GM19455 (cell line): ENCODE results near the gene B9D1.

Source experiments
- ATAC-seq: cut with Tn5 transposase; IDR thresholded peaks from one replicate; pipeline ENCODE4 v1.9.1; 2021; ENCODE audit not compliant: unreplicated experiment

B9D1 gene

DNA sequence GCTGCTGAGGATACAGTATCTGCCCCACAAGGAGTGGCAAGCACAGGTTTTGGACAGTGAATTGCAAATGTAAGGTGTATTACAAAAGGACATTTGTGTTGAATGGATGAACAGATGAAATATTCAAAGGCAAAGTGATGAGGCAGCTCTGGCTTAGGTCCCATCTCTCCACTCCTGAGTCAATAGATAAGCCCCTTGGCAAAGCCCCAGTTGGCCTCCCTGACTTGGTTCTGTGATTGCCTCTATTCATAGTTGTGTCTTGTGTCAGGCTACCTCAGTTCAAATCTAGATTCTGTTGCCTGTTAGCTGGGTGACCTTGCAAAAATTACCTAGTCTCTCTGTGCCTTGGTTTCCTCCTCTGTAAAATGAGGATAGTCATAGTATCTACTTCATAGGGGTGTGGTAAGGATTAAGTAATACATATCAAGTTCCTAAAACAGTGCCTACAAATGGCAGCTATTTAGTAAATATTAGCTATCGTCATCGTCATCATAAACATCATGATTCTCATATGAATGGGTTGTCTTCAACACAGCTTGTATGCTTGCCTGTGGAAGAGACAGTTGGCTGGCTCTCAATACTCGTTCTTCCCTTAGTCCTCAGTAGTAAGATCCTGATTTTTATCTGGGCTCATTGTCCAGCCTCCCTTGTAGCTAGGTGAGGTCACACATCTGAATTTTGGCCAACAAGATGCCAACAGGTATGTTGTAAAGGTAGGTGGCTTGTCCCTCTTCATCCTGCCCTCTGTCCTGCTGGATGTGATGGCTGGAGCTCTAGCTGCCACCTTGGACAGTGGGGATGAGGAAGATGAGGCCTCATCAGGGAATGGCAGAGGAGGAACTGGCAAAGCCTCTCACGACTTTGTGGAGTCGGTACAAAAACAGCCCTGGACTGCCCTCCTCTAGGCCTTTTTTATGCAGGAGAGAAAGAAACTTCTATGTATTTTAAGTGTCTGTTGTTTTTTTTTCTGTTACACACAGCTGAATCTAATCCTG, 26.6 kb upstream of the B9D1 start:
- ATAC-seq = no peak

DNA sequence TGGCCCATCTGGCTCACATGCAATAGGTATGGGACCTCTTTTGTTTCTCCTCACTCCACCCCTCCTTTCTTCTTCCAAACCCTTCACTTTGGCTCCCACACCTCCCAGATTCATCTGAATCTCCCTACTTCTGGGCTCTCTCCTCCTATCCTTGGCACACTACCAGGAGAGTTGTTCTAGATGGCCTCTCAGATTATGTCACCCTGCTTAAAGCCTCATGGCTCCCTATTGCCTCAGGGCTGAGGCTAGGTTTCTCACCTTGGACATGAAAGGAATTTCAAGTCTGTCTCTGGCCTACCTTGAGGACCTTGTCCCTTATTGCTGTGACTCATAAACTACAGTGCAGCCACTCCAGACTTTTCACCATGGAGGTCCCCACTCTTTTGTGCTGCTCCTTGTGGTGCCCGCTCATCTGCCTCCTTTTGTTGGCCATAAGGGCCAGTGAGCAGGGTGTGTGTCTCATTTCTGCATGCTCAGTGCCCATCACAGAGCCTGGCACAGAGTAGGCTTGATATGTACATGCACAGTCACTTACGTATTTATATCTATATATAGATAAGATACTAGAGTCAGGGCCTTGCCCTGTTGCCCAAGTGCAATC, 25.5 kb upstream of the B9D1 start:
- no peak for ATAC-seq

DNA sequence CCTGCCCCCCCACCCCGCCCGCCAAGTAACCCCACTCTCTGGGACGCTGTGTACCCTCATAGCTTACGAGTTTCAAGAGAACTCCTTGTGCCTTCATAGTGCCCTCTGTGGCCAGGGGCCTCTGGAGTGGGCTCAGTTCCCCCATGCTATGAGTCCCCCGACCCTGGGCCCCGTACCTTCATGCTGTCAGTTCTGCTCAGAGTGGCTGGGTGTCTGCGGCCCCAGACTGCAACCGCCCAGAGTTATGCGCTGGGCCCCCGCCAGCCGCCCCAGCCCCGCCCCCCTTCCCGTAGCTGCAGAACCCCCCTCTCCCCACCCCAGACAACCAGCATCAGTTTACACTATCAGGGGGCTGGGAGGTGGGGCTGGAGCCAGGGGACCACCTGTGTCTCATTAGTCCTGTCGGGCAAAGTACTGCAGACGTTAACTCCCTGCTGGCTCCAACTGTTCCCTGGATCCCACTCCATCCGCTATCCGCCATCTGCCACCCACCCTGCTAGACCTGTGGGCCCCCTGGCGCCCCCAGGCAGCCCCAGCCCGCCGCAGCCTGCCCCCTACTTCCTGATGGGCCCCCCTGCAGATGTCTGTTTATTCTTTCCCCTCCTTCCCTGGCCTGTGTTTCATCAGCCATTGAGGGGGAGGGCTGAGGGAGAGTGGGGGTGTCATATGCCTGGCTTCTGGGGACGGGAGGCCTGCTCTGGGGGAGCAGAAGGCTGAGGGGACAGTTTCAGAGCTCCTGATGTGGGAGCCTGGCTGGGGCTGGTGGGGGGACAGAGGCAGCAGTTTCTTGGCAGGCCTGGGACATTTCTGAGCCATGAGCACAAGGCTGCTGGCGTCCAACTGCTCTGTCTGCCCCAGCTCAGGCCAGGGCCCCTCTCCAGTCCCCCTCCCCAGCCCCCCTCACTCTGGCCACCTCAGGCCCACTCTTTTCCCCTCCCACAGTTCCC, 24.7 kb upstream of the B9D1 start, which contains the start of gene MFAP4:
Gene MFAP4, minus strand, starts transcription at position 217 of the 947 bp plus-strand sequence. Its CDS starts 35 bp downstream, at position 182.
- no peak for ATAC-seq

DNA sequence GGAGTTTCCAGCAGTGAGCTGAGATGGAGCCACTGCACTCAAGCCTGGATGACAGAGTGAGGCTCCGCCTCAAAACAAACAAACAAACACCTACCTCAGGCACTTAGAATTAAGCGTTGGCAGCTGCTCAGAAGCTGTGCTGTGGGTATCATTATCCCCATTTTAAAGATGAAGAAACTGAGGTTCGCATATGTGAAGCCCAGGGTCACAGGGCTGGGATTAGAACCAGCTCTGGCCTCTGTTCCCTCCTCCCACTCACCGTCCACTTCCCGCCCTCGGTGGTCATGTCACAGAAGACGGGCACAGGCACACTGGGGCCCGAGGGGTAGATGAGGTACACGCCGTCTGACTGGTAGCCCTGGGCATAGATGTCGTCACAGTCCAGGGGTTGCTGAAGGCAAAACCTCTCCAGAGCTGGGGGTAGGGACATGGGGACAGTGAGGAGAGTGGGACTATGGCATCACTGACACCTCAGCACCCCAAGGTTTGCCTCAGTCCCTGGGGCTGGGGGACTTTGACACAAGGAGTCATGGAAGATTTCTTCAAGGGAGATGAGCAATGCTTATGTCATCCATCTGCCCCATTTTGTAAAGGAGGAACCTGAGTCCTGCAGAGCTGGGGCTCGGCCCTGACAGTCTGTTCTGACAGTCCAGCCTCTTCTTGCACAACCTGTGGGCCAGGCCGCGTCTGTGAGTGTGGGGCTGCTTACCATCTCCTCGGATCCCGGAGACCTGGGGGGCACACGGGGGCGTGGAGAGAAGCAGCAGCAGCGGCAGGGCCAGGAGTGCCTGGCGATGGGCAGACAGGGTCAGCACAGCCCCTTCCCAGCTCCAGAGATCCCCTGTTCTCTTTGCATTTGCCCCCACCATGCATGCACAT, 23.8 kb upstream of the B9D1 start:
- ATAC-seq = no peak

DNA sequence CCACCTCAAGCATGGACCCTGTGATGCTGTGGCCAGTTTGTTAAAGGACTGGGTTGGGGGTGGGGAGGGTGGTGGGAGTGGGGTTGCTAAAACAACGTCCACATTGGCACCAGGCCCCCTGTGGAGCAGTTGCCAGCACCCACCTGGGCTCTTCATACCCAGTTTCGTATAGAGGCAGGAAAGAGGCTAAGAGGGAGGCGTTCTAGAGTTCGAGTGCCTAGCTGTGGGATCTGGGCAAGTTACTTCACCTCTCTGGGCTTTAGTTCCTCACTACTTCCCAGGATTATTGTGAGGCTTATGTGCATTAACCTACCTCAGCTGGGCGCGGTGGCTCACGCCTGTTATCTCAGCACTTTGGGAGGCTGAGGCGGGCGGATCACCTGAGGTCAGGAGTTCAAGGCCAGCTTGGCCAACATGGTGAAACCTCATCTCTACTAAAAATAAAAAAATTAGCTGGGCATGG, 23.0 kb upstream of the B9D1 start:
- no peak for ATAC-seq

DNA sequence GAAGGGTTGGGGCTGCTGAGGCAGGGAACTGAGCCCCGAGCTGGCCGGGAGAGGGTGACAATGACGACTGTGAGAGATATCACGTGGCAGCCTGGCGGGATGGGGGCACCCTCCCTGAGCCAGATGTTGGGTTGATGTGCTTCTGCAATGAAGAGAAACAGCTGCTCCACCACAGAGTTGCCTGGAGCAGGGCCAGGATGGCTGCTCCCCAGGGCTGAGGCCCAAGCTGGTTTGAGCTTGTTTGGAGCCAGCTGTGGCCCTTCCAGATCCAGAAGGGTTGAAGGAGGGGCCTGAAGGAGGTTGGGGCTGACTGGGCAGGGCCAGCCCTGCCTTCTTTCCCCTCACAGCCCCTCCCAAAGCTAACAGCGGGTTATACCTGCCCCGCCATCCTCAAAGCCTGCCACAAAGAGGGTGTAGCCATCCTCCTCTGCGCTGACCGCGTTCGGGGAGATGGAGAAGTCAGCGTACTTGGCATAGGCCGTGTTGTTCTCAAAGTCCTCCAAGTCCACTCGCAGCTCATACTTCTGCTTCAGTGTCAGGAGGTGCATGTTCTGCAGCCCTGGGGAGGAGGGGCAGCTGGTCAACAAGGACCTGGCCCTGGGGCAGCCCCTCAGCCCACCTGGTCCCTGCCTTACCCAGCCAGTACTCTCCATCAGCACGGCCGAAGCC, 22.3 kb upstream of the B9D1 start:
- ATAC-seq = no peak

DNA sequence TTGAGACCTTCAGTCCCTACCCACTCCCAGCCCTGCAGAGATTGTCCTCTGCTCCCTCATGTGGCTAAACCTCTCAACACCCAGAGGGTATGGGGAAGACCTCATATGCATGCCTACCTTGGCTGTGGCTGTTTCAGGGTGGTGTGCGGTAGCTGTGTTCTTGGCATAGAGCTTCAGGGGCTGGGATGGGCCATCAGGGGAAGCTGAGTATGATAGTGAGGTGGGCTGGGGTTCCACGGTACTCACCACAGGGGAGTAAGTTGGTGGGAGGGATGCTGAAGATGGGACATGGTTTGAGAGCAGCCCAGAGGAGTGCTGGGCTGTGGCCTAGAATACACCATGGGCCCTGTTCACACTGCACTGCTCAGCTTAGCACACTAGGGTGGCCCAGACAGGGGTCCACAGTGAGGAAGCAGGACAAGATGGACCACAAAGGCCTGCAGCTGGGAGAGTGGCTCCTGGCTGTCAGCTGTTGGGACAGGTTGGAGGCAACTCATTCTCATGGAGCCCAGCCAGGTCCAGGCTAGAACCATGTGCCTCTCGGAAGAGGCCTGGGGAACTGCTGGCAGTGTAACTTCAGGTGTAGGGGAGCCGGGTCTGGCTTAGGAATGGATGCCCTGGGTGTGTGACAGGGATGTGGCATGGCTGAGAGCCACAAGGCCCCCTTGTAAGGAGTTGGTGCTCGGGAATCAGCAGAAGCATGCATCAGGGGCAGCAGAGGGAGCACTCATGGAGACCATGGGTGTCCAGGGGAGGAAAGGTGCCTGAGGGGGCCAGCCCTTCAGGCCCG, 21.4 kb upstream of the B9D1 start:
- no peak for ATAC-seq

DNA sequence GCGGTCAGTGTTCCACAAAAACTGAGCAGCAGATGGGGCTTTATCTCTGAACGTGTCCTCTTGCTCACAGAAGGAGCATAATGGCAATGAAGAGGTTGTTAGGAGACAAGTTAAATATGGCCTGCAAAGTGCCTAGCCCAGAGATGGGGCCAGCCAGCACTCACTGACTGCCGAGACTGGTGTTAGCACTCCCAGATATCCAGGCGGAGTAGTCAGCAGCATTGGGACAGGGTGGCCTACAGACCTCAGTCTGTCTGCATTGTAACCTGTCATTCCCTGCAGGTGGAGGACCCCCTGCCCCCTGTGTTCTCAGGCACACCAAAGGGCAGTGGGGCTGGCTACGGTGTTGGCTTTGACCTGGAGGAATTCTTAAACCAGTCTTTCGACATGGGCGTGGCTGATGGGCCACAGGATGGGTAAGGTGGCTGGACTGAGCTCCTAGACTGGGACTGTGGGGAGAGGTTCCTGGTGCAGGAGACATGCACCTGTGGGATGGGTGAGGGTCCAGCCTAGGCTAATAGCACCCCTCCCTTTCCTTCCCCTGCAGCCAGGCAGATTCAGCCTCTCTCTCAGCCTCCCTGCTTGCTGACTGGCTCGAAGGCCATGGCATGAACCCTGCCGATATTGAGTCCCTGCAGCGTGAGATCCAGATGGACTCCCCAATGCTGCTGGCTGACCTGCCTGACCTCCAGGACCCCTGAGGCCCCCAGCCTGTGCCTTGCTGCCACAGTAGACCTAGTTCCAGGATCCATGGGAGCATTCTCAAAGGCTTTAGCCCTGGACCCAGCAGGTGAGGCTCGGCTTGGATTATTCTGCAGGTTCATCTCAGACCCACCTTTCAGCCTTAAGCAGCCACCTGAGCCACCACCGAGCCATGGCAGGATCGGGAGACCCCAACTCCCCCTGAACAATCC, 20.3 kb upstream of the B9D1 start:
- ATAC-seq = no peak

DNA sequence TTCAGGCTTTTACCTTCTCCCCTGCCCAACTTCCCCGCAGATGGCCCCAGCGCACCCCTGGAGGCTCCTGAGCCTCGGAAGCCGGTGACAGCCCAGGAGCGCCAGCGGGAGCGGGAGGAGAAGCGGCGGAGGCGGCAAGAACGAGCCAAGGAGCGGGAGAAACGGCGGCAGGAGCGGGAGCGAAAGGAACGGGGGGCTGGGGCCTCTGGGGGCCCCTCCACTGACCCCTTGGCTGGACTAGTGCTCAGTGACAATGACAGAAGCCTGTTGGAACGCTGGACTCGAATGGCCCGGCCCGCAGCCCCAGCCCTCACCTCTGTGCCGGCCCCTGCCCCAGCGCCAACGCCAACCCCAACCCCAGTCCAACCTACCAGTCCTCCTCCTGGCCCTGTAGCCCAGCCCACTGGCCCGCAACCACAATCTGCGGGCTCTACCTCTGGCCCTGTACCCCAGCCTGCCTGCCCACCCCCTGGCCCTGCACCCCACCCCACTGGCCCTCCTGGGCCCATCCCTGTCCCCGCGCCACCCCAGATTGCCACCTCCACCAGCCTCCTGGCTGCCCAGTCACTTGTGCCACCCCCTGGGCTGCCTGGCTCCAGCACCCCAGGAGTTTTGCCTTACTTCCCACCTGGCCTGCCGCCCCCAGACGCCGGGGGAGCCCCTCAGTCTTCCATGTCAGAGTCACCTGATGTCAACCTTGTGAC, 19.4 kb upstream of the B9D1 start:
- no peak for ATAC-seq

DNA sequence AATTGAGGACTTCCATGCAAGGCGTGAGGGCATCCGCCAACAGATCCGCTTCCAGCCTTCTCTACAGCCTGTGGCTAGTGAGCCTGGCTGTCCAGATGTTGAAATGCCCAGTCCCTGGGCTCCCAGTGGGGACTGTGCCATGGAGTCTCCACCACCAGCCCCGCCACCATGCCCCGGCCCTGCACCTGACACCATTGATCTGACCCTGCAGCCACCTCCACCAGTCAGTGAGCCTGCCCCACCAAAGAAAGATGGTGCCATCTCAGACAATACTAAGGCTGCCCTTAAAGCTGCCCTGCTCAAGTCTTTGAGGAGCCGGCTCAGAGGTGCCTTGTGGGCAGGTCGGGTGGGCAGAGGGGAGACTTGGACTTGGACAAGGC, 18.8 kb upstream of the B9D1 start:
- ATAC-seq = no peak

DNA sequence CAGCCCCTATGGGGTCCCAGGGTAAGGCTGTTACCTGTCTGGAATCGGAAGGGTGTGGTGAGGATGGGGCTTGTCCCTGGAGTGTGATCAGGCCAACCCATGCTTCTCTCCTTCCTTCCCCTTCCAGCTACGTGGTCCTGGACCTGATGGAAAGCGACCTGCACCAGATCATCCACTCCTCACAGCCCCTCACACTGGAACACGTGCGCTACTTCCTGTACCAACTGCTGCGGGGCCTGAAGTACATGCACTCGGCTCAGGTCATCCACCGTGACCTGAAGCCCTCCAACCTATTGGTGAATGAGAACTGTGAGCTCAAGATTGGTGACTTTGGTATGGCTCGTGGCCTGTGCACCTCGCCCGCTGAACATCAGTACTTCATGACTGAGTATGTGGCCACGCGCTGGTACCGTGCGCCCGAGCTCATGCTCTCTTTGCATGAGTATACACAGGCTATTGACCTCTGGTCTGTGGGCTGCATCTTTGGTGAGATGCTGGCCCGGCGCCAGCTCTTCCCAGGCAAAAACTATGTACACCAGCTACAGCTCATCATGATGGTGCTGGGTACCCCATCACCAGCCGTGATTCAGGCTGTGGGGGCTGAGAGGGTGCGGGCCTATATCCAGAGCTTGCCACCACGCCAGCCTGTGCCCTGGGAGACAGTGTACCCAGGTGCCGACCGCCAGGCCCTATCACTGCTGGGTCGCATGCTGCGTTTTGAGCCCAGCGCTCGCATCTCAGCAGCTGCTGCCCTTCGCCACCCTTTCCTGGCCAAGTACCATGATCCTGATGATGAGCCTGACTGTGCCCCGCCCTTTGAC, 18.2 kb upstream of the B9D1 start:
- ATAC-seq = no peak

DNA sequence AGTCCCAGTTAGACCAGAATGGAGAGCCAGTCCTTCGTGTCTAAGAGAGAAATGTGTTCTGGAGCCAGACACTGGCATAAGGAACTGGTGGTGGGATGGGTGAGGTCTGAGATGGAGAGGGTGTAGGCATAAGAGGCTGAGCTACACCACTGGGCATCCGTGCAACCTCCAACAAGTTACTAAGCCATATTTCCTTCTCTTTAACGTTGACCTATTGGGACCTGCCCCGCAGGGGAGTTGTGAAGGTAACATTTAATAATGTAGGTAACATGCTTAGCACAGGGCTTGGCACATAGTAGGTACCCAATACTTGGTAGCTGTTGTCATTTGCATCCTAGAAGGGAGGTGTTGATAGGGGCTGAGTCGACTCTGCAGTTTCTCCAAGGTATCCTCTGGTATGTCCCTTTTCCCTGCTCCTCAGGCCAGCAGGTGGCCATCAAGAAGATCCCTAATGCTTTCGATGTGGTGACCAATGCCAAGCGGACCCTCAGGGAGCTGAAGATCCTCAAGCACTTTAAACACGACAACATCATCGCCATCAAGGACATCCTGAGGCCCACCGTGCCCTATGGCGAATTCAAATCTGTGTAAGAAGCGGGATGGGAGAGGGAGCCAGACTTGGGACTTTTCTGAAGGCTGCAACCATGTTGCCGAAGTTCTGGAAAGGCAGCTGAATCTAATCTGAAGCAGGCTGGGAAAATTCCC, 17.0 kb upstream of the B9D1 start:
- ATAC-seq = no peak

DNA sequence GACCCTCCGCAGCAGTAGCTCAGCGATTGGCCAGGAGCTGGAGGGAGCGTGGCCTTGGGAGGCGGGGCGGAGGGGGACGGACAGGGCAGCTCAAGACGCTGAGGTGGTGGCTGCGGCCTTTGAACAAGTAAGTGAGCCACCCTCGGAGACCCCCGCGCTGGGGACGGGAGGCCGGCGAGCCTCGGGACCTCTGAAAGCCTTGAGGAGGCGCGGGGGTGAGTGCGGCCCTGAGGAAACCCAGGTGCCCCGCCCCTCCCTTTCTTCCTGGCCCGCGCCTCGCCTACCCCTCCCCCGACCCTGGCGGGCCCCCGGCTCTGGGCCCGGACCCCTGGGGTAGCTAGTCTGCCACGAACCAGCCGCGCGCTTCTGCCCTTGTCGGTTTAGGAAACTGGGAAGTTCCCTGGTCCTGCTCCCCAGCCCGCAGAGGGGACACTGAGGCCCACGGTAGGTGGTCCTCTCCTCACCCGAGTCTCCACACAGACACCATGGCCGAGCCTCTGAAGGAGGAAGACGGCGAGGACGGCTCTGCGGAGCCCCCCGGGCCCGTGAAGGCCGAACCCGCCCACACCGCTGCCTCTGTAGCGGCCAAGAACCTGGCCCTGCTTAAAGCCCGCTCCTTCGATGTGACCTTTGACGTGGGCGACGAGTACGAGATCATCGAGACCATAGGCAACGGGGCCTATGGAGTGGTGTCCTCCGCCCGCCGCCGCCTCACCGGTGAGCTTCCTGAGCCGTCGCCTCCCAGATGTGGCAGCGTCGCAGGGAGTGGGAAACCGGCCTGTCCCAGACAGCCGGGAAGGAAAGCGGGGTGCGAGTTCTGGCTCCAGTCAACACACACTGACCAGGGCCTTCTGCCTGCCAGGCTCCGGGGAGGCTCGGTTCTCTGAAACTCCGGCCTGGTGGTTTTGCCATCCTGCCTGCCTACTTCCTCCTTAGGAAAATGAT, 16.2 kb upstream of the B9D1 start, which contains the start of gene MAPK7:
Gene MAPK7, plus strand, starts transcription at position 83 of the 945 bp plus-strand sequence. Its CDS starts 403 bp downstream, at position 486.
- peak; percentile 19 for ATAC-seq
